Activated T-cell treated with anti-CD3 and anti-CD28 coated beads, Interleukin-2, amount 50 U/mL, for 48 hours (primary cell): ENCODE data around the gene IDUA.

Experiments used
- DNase-seq, 2 experiments: peaks; one replicate each; pipeline ENCODE4 v3.0.0-alpha.2; 2020

IDUA gene

DNA sequence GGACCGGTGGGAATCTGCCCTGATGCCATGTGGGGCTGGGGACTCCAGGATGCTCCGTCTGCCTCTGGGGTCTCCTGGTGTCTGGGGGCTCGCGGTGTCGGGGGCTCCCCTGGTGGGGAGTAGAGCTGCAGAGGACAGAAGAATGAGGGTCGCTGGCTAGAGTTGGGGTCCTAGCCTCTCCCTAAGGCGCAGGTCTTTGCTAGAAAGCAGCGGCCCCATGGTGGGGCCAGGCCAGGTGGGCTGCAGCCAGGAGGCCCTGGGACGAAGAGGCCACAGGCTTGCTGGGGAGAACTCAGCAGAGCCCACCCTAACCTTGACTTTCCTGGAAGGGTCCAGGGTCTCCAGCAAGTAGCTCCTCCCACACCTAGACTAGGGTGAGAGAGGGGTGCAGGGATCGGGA, 46.0 kb downstream of the IDUA start:
- no peak for DNase-seq

DNA sequence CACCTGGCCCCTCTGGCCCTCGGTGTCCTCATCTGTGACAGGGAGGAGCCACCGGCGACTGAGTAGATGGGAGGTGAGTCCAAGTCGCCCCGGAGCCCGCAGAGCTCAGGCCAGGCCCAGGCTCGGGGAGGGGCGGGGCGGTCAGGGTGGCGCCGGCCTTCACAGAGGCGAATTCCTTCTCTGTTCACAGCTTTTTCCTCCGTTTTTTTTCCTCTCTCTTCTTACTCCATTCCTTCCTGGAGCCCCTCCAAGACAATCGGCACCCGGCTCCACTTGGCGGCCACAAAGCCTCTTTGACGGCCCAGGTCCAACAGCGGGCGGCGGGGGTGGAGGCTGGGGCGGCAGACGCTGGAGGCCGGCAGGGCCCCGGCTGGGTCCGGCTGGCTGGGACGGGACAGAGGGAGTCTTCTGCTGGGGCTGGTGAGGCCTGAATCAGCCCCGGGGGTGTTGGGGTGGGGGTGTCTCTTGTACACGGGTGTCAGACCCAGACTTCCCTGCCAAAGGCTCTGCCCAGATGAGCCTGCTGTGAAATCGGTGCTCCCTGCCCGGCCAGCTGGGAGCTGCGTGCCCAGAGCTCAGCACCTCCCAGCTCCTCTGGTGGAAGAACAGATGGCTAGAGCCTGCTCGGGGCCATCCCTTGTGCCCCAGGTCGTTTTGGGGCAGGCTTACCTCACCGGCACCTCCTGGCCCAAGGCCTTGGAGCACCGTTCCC, 47.2 kb downstream of the IDUA start:
- no peak for DNase-seq

DNA sequence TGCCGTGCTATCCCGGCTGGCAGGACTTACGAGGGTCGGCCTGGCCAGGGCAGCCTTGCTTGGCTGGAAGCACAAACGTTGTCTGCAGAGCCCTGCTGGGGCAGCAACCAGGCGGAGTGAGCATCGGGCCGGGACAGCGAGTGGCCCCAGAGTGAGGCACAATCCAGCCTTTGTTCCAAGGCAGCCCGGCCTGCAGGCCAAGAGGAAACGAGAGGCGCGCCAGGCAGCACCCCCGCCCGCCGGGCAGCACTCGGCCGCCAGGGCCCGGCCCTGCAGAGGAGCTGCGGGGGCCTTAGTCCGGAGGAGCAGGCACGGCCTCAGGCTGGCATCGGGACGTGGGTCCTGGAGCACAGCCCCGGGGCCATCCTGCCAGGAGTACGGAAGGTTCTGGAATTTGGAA, 48.7 kb downstream of the IDUA start:
- no peak for DNase-seq

DNA sequence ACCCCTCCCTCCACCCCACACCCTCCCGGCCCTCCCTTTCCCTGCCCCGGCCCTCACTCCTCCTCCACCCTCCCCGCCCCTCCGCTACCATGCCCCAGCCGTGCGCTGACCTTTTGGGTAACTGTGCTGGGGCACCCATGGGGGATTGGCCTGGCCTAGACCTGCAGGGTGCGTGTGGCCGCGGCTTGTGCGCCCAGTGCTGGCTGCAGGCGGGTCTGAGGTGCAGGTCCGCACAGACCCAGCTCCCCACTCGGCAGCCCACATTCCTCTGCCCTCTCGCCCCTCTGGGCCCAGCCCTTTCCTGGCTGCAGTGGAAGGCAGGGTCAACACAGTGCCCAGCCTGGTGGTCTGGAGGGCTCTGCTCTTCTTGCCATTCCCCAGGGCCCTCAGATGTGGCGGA, 49.3 kb downstream of the IDUA start:
- DNase-seq, result no peak

DNA sequence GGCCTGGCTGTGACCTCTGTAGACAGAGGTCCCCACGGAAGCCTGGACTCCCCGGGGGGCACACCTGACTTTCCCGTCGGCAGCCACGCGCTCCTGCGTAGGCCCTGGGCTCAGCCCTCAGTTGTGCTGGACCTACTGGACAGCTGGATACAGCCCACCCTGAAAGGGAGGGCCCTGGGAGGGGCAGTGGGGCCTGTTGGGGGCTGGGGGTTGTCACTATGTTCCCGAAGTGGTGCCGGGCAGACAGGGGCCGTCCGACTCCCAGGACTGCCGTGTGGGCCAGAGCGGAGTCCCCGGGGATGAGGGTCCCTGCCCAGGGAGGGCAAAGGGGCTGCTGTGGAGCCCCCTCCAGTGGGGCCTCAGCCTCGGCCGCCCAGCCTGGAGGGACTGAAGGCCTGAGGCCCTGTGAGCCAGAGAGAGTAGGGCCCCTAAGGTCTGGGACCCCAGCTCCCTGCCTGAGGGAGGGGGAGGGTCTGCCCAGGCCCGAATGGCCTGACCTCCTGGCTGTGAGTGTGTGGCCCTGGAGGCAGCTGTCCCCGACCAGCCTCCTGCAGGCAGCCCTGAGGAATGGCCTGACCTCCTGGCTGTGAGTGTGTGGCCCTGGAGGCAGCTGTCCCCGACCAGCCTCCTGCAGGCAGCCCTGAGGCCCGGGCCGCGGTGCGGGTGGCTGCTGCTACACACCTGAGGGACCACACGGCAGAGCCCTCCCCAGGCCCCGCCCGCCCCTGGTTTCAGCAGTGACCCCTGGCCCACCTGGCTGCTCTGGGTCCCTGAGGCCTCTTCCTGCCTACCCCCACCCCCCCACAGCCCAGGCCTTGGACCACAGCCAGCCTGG, 50.3 kb downstream of the IDUA start:
- DNase-seq, result no peak

DNA sequence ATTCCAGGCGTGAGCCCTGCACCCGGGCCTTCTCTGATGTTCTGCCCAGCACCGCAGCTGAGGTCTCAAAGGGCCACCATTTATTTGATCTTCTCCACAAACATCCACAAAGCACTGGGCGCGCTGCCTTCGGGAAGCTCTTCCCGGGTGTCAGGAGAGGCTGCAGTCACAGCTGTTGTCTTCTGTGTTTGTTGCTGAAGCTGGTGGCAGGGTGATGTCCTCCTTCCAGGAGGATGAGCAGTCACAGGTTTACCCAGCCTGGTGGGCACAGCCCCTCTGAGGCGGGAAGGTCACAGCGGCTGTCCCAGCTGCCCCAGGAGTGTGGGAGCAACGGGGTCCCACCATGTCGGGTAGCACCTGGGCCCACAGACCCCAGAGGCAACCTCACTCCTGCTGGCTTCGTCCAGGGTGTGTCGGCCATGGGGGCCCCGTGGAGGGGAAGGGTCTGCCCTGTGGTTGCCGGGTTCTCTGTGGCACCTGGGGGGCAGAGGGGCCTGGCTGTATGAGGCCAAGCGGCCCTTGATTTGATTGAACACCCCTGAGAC, 52.2 kb downstream of the IDUA start:
- DNase-seq, result no peak

DNA sequence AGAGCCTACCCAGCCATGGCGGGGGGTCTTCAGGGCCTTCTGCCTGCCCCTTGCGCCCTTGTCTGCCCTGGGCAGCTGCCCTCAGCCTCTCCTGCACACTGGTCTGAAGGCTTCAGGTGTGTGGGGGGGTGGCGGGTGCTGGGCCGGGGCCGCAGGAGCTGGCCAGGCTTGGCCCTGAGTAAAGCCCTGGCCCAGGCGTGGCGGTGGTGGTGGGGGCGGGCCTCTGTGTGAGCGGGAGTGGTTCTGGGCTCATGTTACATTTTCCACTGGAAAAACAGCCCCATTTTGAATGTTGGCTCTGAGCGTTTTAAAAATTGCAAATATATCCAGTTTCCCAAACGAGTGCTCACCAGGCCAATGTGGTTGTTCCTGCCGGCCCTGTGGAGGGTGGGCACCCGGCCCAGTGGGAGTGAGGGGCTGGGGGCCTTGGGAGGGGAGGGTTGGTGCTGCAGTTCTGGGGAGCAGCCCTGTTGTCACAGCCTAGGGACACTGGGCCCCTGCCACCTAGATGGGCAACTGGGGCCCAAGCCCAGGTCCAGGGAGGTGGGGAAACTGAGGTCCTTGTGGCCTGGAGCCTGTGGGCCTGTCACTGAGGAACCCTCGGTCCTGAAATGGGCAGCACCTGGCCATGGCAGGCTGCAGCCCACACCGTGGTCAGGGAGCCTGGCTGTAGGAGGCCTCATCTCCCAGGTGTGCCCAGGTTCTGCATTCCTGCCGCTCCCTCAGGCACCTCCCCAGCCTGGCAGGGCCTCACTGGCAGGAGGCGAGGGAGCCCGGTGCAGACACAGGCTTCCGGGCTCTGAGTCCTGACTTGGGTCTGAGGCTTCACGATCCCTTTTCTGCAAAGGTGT, 52.9 kb downstream of the IDUA start:
- no peak for DNase-seq

DNA sequence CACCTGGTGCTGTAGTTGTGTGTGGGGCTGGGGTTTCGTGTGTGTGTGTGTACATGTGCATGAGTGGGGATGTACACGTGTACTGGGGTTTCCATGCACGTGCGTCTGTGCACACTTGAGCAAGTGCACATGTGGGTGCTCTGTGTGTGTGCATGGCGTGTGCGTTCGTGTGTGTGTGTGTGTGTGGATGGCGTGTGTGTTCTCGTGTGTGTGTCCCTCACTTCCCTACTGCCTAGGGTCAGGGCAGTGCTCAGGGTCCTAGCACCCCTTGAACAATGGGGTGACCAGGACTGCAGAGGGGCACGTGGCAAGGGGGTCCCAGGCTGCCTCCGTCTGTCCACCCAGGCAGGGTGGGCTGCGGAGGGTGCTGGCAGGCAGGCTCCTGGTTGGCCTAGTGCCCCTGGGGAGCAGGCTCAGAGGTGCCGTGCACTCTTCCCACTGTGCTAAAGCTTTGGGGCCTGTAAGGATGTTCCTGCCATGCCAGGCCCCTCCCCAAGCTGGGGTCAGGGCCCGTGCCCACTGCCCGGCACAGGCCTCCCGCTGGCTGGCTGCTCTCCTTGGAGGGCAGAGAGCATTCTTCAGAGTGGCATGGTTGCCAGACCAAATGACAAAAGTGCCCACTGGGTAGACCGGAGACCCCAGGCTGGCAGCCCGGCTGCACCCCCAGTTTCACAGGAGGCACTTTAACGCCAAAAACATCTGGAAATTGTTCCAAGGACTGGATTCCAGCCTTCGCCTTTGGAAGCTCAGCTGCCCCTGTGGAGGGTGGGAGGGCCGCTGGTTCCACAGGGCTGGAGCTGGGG, 53.7 kb downstream of the IDUA start:
- DNase-seq, result no peak

DNA sequence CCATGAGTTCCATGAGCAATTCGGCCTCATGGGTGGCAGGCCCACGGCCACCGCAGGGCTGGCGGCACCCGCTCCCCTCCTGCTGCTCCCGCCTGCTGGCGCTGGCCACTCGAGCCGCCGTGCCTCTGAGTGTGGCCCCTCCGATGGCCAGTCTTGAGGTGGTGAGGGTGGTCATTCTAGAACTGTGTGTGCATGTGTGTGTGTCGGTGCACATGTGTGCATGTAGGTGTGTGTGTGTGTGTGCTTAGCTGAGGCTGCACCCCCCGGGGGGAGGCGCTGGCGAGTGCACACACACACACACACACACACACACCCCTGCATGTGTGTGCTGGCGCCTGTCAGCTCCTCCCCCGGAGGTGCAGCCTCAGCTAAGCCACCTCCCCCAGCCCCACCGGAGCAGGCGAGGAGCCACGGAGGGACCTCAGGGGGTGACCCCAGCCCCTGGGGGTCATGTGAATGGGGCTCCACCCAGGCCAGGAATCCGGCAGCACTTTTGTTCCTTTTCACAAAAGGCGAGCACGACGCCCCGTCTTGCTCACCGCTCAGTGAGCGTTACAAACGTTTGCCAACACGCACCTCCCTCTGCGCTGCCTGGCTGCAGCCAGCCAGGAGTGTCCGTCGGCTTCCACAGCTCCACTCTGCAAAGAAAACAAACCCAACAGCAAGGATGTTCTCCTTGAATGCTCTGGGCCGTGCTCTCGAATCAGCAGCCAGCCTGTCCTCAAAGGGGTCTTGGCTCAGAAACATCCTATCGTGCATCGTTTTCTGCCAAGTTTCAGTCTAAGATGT, 54.5 kb downstream of the IDUA start:
- no peak for DNase-seq

DNA sequence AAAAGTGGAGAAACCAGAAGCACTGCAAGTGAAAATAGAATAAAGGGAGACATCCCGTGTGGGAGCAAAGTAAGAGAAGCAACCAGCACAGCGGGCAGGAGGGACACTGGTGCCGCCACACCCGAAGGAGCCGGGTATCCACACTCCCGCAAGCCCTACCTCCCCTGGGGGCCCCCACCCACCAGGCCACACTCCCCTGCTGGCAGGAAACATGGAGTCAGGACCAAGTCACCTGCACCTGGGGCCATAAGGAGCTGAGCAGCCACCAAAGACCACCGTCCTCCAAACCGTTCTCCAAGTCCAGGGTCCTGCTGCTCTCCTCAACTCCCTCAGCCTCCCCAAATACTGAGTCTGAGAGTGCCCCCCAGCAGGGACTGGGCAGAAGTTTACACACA, 55.1 kb downstream of the IDUA start:
- DNase-seq, result no peak

DNA sequence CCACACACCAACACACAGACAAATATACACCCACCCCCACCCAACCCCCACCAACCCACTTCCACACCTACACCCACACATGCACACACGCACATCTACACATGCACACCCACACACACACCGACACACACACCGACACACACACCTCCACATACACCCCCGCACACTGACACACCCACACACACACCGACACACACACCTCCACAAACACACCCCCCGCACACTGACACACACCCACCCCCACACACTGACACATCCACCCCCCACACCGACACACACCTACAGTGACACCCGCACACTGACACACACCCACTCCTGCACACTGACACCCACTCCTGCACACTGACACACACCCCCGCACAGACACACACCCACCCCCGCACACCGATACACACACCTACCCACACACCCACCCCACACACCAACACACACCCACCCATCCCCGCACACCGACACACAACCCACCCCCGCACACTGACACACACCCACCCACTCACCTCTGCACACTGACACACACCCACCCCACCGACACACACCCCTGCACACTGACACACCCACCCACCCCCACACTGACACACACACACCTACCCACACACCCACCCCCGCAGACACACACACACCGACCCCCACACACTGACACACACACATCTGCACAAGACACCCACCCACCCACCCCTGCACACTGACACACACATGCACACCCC, 55.7 kb downstream of the IDUA start:
- no peak for DNase-seq

DNA sequence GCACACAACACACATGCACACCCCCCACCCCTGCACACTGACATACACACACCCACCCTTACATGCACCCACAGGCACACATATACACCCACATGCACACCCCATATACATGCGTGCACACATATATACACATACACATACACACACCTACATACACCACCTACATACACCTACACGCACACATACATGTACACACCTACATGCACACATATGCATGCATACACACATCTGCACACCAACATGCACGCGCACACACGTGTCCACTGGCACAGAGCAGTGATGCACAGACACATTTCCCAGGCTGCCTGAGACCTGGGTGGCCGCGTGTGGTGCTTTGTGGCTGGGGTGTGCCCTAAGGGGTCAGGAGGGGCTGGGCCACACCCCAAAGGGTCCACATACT, 56.3 kb downstream of the IDUA start:
- DNase-seq, result no peak

DNA sequence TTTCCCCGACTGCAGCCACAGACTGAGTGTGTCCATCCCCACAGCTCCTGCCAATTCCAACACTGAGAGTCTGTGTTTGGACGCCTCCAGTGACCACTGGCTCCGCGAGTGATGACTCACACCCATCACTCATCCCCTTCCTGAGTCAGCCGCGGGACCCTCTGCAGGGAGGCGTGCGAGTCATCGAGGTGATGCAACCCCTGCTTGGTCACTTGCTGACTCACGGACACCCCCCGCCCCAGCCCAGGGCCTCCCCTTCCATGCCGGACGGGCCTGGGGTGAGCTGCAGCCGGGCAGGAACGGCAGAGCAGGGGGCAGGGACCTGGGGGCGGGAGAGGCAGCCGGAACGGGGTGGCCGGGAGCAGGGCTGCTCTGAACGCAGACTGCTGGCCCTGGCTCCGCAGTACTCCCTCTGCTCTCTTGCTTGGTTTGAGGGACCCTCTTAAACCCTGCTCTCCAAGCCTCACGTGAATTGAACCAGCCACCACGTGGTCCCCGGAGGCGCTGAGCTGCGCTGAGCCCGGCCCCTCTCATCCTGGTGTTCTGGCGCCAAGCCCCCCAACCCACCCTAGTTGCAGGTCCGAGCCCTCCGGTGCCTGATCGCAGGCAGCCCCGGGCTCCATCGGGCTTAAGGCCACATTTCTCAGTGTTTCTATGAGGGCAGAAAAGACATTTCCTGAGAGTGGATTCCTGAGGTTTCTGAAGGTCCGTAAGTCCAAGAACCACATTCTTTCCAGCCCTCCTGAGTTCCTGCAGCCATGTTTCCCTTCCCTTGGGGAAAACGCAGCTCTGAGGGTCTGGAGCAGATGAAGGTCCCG, 57.0 kb downstream of the IDUA start:
- peak; percentile 64 to 72 for DNase-seq

DNA sequence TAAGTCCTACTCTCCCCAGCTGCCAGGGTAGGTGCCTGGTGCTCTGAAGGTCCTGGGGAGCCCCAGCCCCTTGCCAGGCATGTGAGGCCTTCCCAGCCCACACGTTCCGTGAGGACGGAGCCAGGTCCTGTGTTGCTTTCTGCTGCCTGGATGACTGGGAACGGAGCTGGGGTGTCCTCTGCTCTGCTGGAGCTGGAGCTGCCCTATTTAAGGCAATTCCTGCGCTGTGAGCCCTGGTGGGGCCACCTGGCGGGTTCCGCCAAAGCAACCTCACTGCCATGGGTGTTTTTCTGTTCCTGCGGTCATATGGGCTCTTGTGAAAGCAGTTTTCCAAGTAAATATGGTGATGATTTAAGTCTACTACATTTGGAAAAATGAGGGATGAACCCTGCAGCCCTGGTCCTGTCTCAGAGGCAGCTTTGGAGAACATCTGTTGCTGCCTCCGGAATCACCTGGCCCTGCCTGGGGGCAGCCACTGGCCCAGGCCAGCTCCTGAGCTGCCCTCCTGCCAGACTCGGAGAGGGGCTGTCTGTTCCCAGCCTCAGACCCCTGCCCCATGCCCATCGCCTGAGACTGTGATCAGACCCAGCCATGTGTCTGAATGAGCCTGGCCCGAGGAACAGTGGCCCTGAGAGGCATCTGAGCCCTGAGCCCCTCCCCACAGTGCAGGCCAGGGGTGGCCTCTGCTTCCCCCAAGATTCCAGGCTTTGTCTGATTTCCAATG, 57.8 kb downstream of the IDUA start:
- no peak for DNase-seq

DNA sequence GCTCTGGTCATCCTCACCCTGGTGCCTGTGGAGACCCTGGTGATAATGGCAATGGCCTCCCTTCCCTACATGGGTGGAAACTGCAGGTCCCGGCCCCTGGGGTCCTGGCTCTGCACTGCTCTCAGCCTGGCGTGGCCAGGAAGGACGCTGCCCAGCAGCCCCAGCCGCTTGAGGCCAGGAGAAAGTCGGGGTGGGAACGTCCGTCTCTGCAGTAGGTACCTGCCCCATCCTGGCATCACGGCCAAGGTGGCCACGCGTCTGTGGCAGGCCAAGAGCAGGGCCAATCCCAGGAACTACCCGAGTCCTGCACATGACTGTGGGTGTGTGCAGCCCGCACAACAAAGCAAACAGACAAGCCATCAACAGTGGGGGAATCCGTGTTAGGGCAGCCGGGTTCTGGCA, 58.4 kb downstream of the IDUA start:
- DNase-seq, result no peak

DNA sequence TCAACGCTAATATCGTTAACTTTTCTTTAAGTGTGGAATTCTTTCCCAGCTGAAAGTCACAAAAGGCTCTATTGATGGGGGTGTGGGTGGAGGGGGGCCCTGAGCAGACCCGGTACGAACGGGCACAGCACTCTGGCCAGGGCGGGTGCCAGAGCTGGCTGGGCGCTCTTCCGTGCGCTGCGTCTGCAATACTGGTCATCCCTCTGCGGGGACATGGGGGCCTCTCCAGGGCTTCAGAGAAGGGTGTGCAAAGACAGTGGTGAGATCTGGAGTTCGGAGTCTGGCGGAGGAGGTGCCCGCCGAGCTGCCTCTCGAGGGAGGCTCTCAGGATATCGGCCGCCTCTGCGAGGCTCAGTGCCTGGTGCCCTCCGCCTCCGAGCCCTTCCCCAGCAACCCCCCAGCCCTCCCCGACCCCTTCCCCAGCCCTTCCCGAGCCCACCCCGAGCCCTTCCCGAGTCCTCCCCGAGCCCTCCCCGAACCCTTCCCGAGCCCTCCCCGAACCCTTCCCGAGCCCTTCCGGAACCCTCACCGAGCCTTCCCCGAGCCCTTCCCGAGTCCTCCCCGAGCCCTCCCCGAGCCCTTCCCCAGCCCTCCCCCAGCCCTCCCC, 58.9 kb downstream of the IDUA start:
- DNase-seq, result no peak

DNA sequence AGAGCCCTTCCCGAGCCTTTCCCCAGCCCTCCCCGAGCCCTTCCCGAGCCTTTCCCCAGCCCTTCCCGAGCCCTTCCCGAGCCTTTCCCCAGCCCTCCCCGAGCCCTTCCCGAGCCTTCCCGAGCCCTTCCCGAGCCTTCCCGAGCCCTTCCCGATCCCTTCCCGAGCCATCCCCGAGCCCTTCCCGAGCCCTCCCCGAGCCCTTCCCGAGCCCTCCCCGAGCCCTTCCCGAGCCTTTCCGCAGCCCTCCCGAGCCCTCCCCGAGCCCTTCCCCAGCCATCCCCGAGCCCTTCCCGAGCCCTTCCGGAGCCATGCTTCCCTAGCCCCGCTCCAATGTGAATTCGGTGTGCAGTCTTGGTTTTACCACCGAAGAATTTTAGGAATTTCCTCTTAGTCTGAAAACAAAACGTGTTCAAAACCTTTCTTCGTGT, 59.8 kb downstream of the IDUA start:
- peak in 1 of 2 experiments; percentile 17 for DNase-seq

DNA sequence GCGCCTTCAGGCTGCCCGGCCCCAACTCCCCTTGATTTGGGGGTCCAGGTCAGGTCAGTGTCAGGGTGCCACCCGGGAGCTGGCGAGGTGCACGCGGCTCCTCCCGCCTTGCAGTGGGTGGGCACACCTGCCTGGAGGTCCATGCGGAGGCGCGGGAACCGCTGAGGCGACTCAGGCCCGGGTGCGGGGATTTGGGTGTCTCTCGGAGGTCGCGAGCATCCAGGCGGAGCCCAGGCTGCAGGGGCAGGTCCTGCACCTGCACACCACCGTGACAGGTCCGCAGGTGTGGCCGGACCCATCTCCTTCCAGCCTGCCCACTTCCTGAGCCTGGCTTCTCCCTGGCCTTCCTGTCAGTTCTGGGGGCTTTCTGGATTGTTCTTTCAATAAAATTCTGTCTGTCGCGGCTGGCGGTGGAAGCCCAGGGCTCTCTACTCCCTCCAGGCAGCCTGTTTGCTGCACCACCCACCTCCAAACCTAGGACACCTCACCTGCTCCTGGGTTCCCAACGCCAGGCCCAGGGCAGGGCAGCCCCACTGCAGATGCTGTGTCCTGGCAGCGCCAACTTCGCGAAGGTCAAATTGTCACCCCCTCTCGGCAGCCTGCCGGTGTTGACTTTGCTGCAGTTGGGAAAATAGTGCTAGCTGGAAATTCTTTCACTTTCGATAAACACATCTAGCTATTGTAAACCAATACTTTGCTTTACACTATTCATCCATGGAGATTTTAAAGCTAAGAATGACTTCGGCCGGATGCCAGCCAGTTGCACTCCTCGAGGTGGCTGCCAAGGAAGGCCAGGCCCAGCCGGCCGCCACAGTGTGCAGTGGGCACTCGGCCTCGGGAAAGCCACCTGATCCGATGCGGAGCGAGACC, 60.5 kb downstream of the IDUA start:
- peak; percentile 17 to 19 for DNase-seq
